GM12878 (cell line): Measurements from ENCODE around the gene NLGN1. TPM values are rescaled to one million over a fixed set of nuclear protein-coding genes. Genes with fewer than 3 reads are reported as not detected.

Source experiments
- ATAC-seq: fragments of 200-7000 bp; cut with Tn5 transposase; 3 replicates; pipeline ENCODE4 v1.9.1; 2020; ENCODE audit warnings: mild to moderate bottlenecking, moderate library complexity
- BruUV-seq: library from RNA; stranded (reverse); fragments of 400-500 nt; replicated peaks from 2 replicates; lab custom pipeline; 2021; lab: Mats Ljungman, UMichigan
- CTCF ChIA-PET: fragments of 300-600 bp; sonication (Branson Sonifier 250); formaldehyde crosslinking; extraction: SDS; loops from one replicate; lab custom pipeline; 2021; ENCODE audit warnings: inconsistent platforms; lab: Yijun Ruan, JAX
- POLR2A ChIA-PET: fragments of 350-600 bp; formaldehyde crosslinking; extraction: SDS; loops from one replicate; lab custom pipeline; 2021; ENCODE audit warnings: inconsistent platforms; lab: Charles Lee
- RAD21 ChIA-PET: fragments of 300-600 bp; sonication (Branson Sonifier 250); formaldehyde crosslinking; loops from one replicate; lab custom pipeline; 2023; ENCODE audit warnings: antibody characterized with exemption; ENCODE audit not compliant: unreplicated experiment; lab: Charles Lee
- SMC1A ChIA-PET: fragments of 300-600 bp; sonication (Branson Sonifier 250); formaldehyde crosslinking; loops from one replicate; lab custom pipeline; 2023; ENCODE audit not compliant: unreplicated experiment, uncharacterized antibody; lab: Charles Lee
- DNase-seq: peaks from one replicate; pipeline ENCODE4 v3.0.0-alpha.2; 2011; ENCODE audit warnings: low read depth, low spot score
- FAIRE-seq: peaks from 3 replicates; lab custom pipeline; 2011; peaks lifted over from hg19 to GRCh38; lab: Jason Lieb, UNC
- H2AFZ ChIP-seq: 2 replicates; pipeline ENCODE4 v1.6.0; 2011; ENCODE audit warnings: low read depth, low read length, control low read depth; ENCODE audit not compliant: control insufficient read depth
- H3K27ac ChIP-seq: 2 replicates; pipeline ENCODE4 v1.5.1; 2011; ENCODE audit warnings: control low read depth; ENCODE audit not compliant: control insufficient read depth, insufficient read depth
- H3K27me3 ChIP-seq, 2 experiments: replicated peaks in 1 of 2; 2 replicates each; pipeline versions ENCODE4 v1.6.0 to v1.6.1; 2011; ENCODE audit warnings: low read length in 1 of 2; ENCODE audit not compliant: control insufficient read depth in 2 of 2, insufficient read depth in 2 of 2
- H3K36me3 ChIP-seq, 2 experiments: 2 replicates each; pipeline ENCODE4 v1.5.1; 2011; ENCODE audit warnings: low read length in 1 of 2; ENCODE audit not compliant: control insufficient read depth in 2 of 2, insufficient read depth in 2 of 2
- H3K4me1 ChIP-seq: 2 replicates; pipeline ENCODE4 v1.6.1; 2011; ENCODE audit warnings: mild to moderate bottlenecking, low read length, moderate library complexity, mixed read lengths; ENCODE audit not compliant: control insufficient read depth, insufficient read depth
- H3K4me2 ChIP-seq: 2 replicates; pipeline ENCODE4 v1.6.0; 2011; ENCODE audit warnings: control low read depth; ENCODE audit not compliant: control insufficient read depth, insufficient read depth
- H3K4me3 ChIP-seq: fragments of 200-600 bp; sonication (generic); 2 replicates; pipeline ENCODE4 v1.5.1; 2016
- H3K79me2 ChIP-seq: 2 replicates; pipeline ENCODE4 v1.6.0; 2011; ENCODE audit warnings: low read length; ENCODE audit not compliant: control insufficient read depth, insufficient read depth
- H3K9ac ChIP-seq: 2 replicates; pipeline ENCODE4 v1.8.0; 2011; ENCODE audit warnings: low read length, control low read depth, mixed read lengths; ENCODE audit not compliant: control insufficient read depth, insufficient read depth
- H3K9me3 ChIP-seq: replicated peaks from 3 replicates; pipeline ENCODE4 v1.5.1; 2011; ENCODE audit warnings: mild to moderate bottlenecking, low read length; ENCODE audit not compliant: control insufficient read depth, insufficient read depth
- H4K20me1 ChIP-seq: 2 replicates; pipeline ENCODE4 v1.6.0; 2011; ENCODE audit not compliant: control insufficient read depth, insufficient read depth
- BHLHE40 ChIP-seq, 2 experiments: fragments of 450-650 bp in 1 of 2; IDR thresholded peaks; 2 replicates each; pipeline ENCODE4 v1.6.1; 2011 to 2017; ENCODE audit warnings: low read depth in 2 of 2, borderline replicate concordance in 1 of 2, improper control_type of control experiment in 1 of 2, low read length in 1 of 2, mild to moderate bottlenecking in 1 of 2
- CHD4 ChIP-seq: fragments of 200-600 bp; sonication (generic); IDR thresholded peaks from 2 replicates; pipeline ENCODE4 v1.6.1; 2016; ENCODE audit warnings: mild to moderate bottlenecking
- ELK1 ChIP-seq: IDR thresholded peaks from 2 replicates; pipeline ENCODE4 v1.6.1; 2012; ENCODE audit warnings: low read depth, low read length, improper control_type of control experiment
- SMC3 ChIP-seq: IDR thresholded peaks from 2 replicates; pipeline ENCODE4 v1.6.1; 2011; ENCODE audit warnings: low read length, improper control_type of control experiment, borderline replicate concordance
- ZNF207 ChIP-seq: fragments of 450-650 bp; IDR thresholded peaks from 2 replicates; pipeline ENCODE4 v1.6.1; 2014; ENCODE audit warnings: antibody characterized with exemption, mild to moderate bottlenecking, borderline replicate concordance
- ZNF274 ChIP-seq: IDR thresholded peaks from one replicate; pipeline ENCODE4 v1.8.0; 2011; ENCODE audit not compliant: insufficient read length, insufficient read depth
- WGBS: methylation state at CpG from one replicate; pipeline ENCODE4 v1.1.6; 2016; ENCODE audit warnings: low lambda C conversion rate; ENCODE audit not compliant: insufficient replicate concordance, insufficient coverage; ENCODE audit errors: missing lambda C conversion rate; 5-methylcytosine and 5-hydroxymethylcytosine counted together
- in situ Hi-C: fragments of 300-500 bp; cut with MboI; formaldehyde crosslinking; loops from 9 replicates; pipeline ENCODE4 v1.14.3; 2018; ENCODE audit warnings: mixed read lengths
- intact Hi-C: fragments of 100-400 bp; cut with micrococcal nuclease; formaldehyde crosslinking; loops from one replicate; pipeline ENCODE4 v1.14.2; 2022; ENCODE audit not compliant: unreplicated experiment
- polyA plus RNA-seq, 11 experiments: library from polyadenylated mRNA; depleted of rRNA in 4 of 11; unstranded in 6 of 11; stranded (reverse) in 5 of 11; fragments of >200 nt; fragmentation: Nextera tagmentation in 4 of 11; fragmentation: Illumina TruSeq in 1 of 11; extraction: Ambion mirVana in 4 of 11; extraction: Trizol in 1 of 11; gene quantifications; 1 replicate in 1 of 11; 2 replicates in 10 of 11; pipeline versions ENCODE4 v1.2.1 to v1.2.3, GENCODE V29; 2011 to 2016; ENCODE audit warnings: inconsistent platforms in 2 of 11, missing spikeins in 2 of 11, low read depth in 1 of 11
- total RNA-seq, 4 experiments: library from RNA; depleted of rRNA in 3 of 4; stranded (reverse); fragments of >200 nt in 3 of 4; fragmentation: Illumina TruSeq in 1 of 4; extraction: Trizol in 1 of 4; gene quantifications; 2 replicates each; pipeline versions ENCODE4 v1.2.1 to v1.2.3, GENCODE V29; 2013 to 2021

NLGN1 gene
- total and polyA plus RNA-seq, 10 of the 15 experiments (the other 5 are each of a cell fraction or from before 2014, with no cell fraction given), result not detected

GRCh38 chr3:173416070-173416469 lies 18.5 kb downstream of the NLGN1 start:
- no TSS peak for BruUV-seq
- no peak for TF ChIP-seq ELK1
- no peak for TF ChIP-seq ZNF207
- H3K79me2 ChIP-seq, result no peaks in the 10 kb centered on the region
- no peaks in the 10 kb centered on the region for H3K27me3 ChIP-seq
- H2AFZ ChIP-seq, result no peak overlapping the region
- H3K9me3 ChIP-seq, result no peaks in the 10 kb centered on the region
- FAIRE-seq (no peak), ATAC-seq (no peak), DNase-seq (no peak)
- WGBS, result 0% methylated on average over 1 of the region's 1 CpG
- H3K27ac ChIP-seq, result no peak overlapping the region
- intact Hi-C loops (no loop called here), in situ Hi-C loops (no loop called here)
- H4K20me1 ChIP-seq, result no peaks in the 10 kb centered on the region
- POLR2A ChIA-PET, result no interaction called here
- H3K9ac ChIP-seq, result no peak overlapping the region
- no peak overlapping the region for H3K4me2 ChIP-seq
- RAD21 ChIA-PET, result no interaction called here
- H3K4me3 ChIP-seq, result no peak overlapping the region
- CTCF ChIA-PET, result interaction anchor here (0.5 kb wide), 1 partner anchor 468 kb away, joined by 3 read pairs; no protein-coding TSS in a partner anchor
- SMC1A ChIA-PET, result no interaction called here
- H3K4me1 ChIP-seq, result no peaks in the 10 kb centered on the region
- H3K36me3 ChIP-seq, result no peaks in the 10 kb centered on the region

- H3K4me3 ChIP-seq, result no peak overlapping the region
- POLR2A ChIA-PET, result no interaction called here
- no peaks in the 10 kb centered on the region for H3K79me2 ChIP-seq
- CTCF ChIA-PET, result no interaction called here
- no peaks in the 10 kb centered on the region for H3K36me3 ChIP-seq
- H3K9me3 ChIP-seq, result no peaks in the 10 kb centered on the region
- H3K27ac ChIP-seq, result no peak overlapping the region
- in situ Hi-C loops, result no loop called here
- TF ChIP-seq SMC3 (no peak), ZNF274 (no peak), CHD4 (no peak), BHLHE40 (IDR thresholded peaks at IDR 0.05; ENCODE audit: borderline replicate concordance in 1 of 2, low read depth in 2 of 2, low read length in 1 of 2) (no peak)
- intact Hi-C loops, result no loop called here
- RAD21 ChIA-PET, result no interaction called here
- no peak for FAIRE-seq
- no peaks in the 10 kb centered on the region for H4K20me1 ChIP-seq
- H3K9ac ChIP-seq, result no peak overlapping the region
- ATAC-seq, result no peak
- 60% methylated on average over 5 of the region's 5 CpGs for WGBS
- no peak overlapping the region for H2AFZ ChIP-seq
- DNase-seq, result no peak
- no TSS peak for BruUV-seq
- SMC1A ChIA-PET, result no interaction called here
- H3K27me3 ChIP-seq, result no peaks in the 10 kb centered on the region
- no peaks in the 10 kb centered on the region for H3K4me1 ChIP-seq
- H3K4me2 ChIP-seq, result no peak overlapping the region
These were observed 31.5 kb downstream of the NLGN1 start for GRCh38 chr3:173429076-173429475.
